HTERT RPE-1 (cell line): ENCODE data around the gene ZNF358.

Source experiments
- in situ Hi-C: fragments of 300-500 bp; cut with MboI; formaldehyde crosslinking; loops from 4 replicates; pipeline ENCODE4 v1.14.3; 2020; ENCODE audit warnings: low sequenced_read_pairs

Gene ZNF358

GRCh38 chr19:7554990-7555864, 39.3 kb downstream of the ZNF358 start:
- in situ Hi-C loops: no loop called here

GRCh38 chr19:7556696-7557315, 40.9 kb downstream of the ZNF358 start:
- in situ Hi-C loops: no loop called here

DNA sequence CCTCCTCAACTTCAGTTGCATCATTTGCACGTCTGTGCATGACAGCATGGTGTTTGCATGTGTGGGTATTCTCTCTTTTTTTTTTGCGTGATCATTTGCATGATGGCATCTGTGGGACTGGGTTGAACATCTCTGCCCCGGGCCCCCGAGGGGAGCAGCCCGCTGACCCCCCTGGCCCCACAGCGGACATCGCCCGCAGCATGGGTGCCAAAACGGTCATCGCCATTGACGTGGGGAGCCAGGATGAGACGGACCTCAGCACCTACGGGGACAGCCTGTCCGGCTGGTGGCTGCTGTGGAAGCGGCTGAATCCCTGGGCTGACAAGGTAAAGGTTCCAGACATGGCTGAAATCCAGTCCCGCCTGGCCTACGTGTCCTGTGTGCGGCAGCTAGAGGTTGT, 42.8 kb downstream of the ZNF358 start:
- in situ Hi-C loops: no loop called here

DNA sequence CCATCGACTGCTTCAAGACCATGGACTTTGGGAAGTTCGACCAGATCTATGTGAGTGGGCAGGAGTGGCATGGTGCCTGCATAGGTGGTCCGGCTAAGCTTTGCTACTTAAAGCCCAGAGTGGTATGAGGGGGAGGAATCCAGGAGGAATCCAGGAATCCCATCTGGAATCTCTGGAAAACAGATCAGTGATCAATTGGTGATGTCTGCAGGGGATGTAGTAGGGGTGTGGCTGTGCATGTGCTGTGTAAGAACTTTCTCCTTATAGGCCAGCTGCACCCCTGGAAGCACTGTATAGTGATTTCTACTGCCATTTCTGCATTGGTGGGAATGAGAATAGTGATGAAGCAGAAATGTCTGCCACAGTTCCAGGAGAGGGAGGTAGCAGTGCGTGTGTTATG, 43.2 kb downstream of the ZNF358 start:
- in situ Hi-C loops: no loop called here

- in situ Hi-C loops: no loop called here
Measured at GRCh38 chr19:7560255-7560654, 44.4 kb downstream of the ZNF358 start.

GRCh38 chr19:7561325-7561724, 45.4 kb downstream of the ZNF358 start:
- in situ Hi-C loops: no loop called here

DNA sequence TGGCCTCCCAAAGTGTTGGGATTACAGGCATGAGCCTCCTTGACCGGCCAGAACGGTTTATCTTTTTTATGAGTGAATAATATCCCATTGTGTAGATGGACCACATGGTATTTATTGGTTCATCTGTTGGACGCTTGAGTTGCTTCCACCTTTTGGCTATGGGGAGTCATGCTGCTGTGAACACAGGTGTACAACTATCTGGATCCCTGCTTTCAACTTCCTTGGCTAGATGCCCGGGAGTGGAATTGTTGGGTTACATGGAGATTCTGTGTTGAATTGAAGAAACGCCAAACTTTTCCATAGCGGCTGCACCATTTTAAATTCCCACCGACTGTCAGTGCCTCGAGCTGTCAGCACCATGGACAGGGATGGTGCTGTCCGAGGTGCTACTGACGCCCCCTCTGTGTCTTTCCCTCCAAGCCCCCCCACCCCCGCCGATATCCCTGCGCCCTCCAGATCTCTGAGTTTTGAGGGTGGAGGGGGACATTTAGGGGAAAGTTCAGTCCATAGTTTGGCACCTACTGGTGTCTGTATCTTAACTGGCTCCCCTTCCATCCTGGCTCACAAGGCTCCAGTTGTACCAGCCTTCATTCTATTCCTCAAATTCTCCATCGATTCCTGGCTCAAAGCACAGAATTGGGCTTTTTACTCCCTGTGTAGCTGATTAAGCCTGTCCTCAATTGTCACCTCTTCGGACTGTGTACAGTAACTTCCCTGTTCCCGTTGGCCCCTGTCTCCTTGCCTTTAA, 46.9 kb downstream of the ZNF358 start:
- in situ Hi-C loops: no loop called here

GRCh38 chr19:7564866-7565265, 49.0 kb downstream of the ZNF358 start:
- in situ Hi-C loops: no loop called here

DNA sequence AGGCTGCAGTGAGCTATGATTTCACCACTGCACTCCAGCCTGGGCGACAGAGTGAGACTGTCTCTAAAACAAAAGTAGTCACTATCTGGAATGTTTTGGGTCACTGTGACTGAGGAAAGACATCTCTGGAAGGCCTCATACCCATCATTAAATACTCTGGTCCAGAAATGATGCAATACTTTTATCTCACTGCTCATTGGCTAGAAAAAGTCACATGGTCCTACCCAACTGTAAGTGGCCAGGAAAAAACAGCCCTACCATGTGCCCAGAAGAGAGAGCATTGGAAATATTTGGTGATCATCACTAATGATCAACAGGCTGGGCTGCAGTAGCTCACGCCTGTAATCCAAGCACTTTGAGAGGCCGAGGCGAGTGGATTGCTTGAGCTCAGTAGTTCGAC, 49.4 kb downstream of the ZNF358 start:
- in situ Hi-C loops: no loop called here
